Liver (tissue), 9 donors: ENCODE results near the gene SYT6. TPM values are rescaled to one million over a fixed set of nuclear protein-coding genes. Genes with fewer than 3 reads are reported as not detected.

Experiments
- DNase-seq: peaks from one replicate; pipeline ENCODE4 v3.0.0-alpha.2; 2017; ENCODE audit warnings: low spot score
- H3K27ac ChIP-seq, 2 donors: one replicate each; pipeline ENCODE4 v1.7.0; 2013; ENCODE audit warnings: inconsistent platforms in 2 of 2, low read length in 2 of 2, control low read depth in 1 of 2, low read depth in 1 of 2, mild to moderate bottlenecking in 1 of 2
- H3K27me3 ChIP-seq, 4 donors: one replicate each; pipeline versions ENCODE4 v1.6.1 to v1.7.0; 2013; ENCODE audit warnings: low read length in 3 of 4, inconsistent platforms in 1 of 4, mild to moderate bottlenecking in 1 of 4, moderate library complexity in 1 of 4; ENCODE audit not compliant: control insufficient read depth in 4 of 4, insufficient read depth in 4 of 4
- H3K36me3 ChIP-seq, 4 donors: one replicate each; pipeline versions ENCODE4 v1.6.1 to v1.7.0; 2013; ENCODE audit warnings: low read length in 3 of 4, mild to moderate bottlenecking in 3 of 4, low read depth in 1 of 4, moderate library complexity in 1 of 4; ENCODE audit not compliant: control insufficient read depth in 4 of 4, insufficient read depth in 3 of 4
- H3K4me1 ChIP-seq, 4 donors: one replicate each; pipeline versions ENCODE4 v1.6.1 to v1.7.0; 2013; ENCODE audit warnings: low read length in 3 of 4, mild to moderate bottlenecking in 3 of 4, moderate library complexity in 1 of 4; ENCODE audit not compliant: control insufficient read depth in 4 of 4, insufficient read depth in 4 of 4
- H3K4me3 ChIP-seq, 3 donors: one replicate each; pipeline versions ENCODE4 v1.6.1 to v1.7.0; 2013; ENCODE audit warnings: low read length in 3 of 3, control low read depth in 1 of 3, low read depth in 1 of 3, mild to moderate bottlenecking in 1 of 3
- H3K9ac ChIP-seq, 2 donors: one replicate each; pipeline ENCODE4 v1.7.0; 2013; ENCODE audit warnings: low read length in 2 of 2, mild to moderate bottlenecking in 2 of 2, moderate library complexity in 2 of 2, control low read depth in 1 of 2, low read depth in 1 of 2
- H3K9me3 ChIP-seq, 4 donors: one replicate each; pipeline versions ENCODE4 v1.6.1 to v1.7.0; 2013; ENCODE audit warnings: low read length in 3 of 4; ENCODE audit not compliant: control insufficient read depth in 4 of 4
- EGR1 ChIP-seq, 2 donors: IDR thresholded peaks; 2 replicates each; pipeline ENCODE4 v1.6.1; 2016 to 2018; ENCODE audit warnings: antibody characterized with exemption in 2 of 2, low read depth in 2 of 2
- FOXA2 ChIP-seq: IDR thresholded peaks from 2 replicates; pipeline ENCODE4 v1.6.1; 2016; ENCODE audit warnings: antibody characterized with exemption
- HNF4A ChIP-seq, 2 donors: conservative IDR thresholded peaks; 2 replicates each; pipeline ENCODE4 v1.6.1; 2016; ENCODE audit warnings: antibody characterized with exemption in 2 of 2, mild to moderate bottlenecking in 2 of 2
- HNF4G ChIP-seq: IDR thresholded peaks from 2 replicates; pipeline ENCODE4 v1.6.1; 2016; ENCODE audit warnings: antibody characterized with exemption
- MAX ChIP-seq: IDR thresholded peaks from 2 replicates; pipeline ENCODE4 v1.6.1; 2016; ENCODE audit warnings: antibody characterized with exemption
- NR2F2 ChIP-seq: IDR thresholded peaks from 2 replicates; pipeline ENCODE4 v1.6.1; 2016; ENCODE audit warnings: antibody characterized with exemption
- REST ChIP-seq: IDR thresholded peaks from 2 replicates; pipeline ENCODE4 v1.6.1; 2016; ENCODE audit warnings: antibody characterized with exemption, mild to moderate bottlenecking
- RXRA ChIP-seq, 2 donors: IDR thresholded peaks; 2 replicates each; pipeline ENCODE4 v1.6.1; 2017 to 2018; ENCODE audit warnings: antibody characterized with exemption in 2 of 2, mild to moderate bottlenecking in 1 of 2
- SP1 ChIP-seq: IDR thresholded peaks from 2 replicates; pipeline ENCODE4 v1.6.1; 2018; ENCODE audit warnings: antibody characterized with exemption, mild to moderate bottlenecking
- TAF1 ChIP-seq: conservative IDR thresholded peaks from 2 replicates; pipeline ENCODE4 v1.6.1; 2016; ENCODE audit warnings: antibody characterized with exemption, mild to moderate bottlenecking
- ZBTB33 ChIP-seq: IDR thresholded peaks from 2 replicates; pipeline ENCODE4 v1.6.1; 2016; ENCODE audit warnings: antibody characterized with exemption
- WGBS: extraction: QIAGEN DNeasy Blood & Tissue Kit; methylation state at CpG from one replicate; pipeline ENCODE4 v1.1.7; 2013; 5-methylcytosine and 5-hydroxymethylcytosine counted together
- polyA plus RNA-seq, 2 donors: library from polyadenylated mRNA; stranded (reverse) in 1 of 2; unstranded in 1 of 2; fragments of 200-250 nt in 1 of 2; fragments of >200 nt in 1 of 2; fragmentation: Nextera tagmentation in 1 of 2; extraction: Ambion mirVana in 1 of 2; gene quantifications; one replicate each; pipeline versions ENCODE4 v1.2.1 to v1.2.3, GENCODE V29; 2013 to 2015
- total RNA-seq, 2 donors: library from RNA; depleted of rRNA; stranded (reverse); fragments of >200 nt; gene quantifications; one replicate each; pipeline ENCODE4 v1.2.3, GENCODE V29; 2014
- donor health status: healthy.
- donor health status: healthy.
- donor health status: healthy.
- donor health status: healthy.
- donor health status: healthy.

Gene SYT6
- total and polyA plus RNA-seq, 4 donors: under 0.01 to 0.17 TPM; not detected in 2

GRCh38 chr1:114081437-114082303, 72.0 kb downstream of the SYT6 start:
- Histone ChIP-seq H3K27ac (no peak overlapping the region), H3K9ac (no peak overlapping the region), H3K27me3 (no peaks in the 10 kb centered on the region), H3K36me3 (no peaks in the 10 kb centered on the region), H3K4me3 (no peak overlapping the region), H3K4me1 (peaks cover 0 to 2% (median under 1%) of the 10 kb centered on the region in 4 donors), H3K9me3 (no peaks in the 10 kb centered on the region)
- 61% methylated on average over 17 of the region's 17 CpGs for WGBS
- no peak for TF ChIP-seq ZBTB33
- peak; percentile 80 for TF ChIP-seq NR2F2
- no peak for TF ChIP-seq HNF4G
- no peak for TF ChIP-seq HNF4A (conservative IDR thresholded peaks at IDR 0.05)
- peak; percentile 38 to 64 for TF ChIP-seq RXRA (IDR thresholded peaks at IDR 0.05)
- TF ChIP-seq REST: no peak
- TF ChIP-seq EGR1 (IDR thresholded peaks at IDR 0.05; ENCODE audit: low read depth in 2 of 2): no peak
- no peak for TF ChIP-seq FOXA2
- no peak for TF ChIP-seq MAX
- no peak for DNase-seq

- WGBS: 70% methylated on average over 13 of the region's 13 CpGs
- H3K27ac ChIP-seq: no peak overlapping the region
- no peak overlapping the region for H3K4me3 ChIP-seq
- TF ChIP-seq FOXA2 (no peak), NR2F2 (no peak), REST (no peak), TAF1 (no peak), SP1 (no peak)
- H3K4me1 ChIP-seq: peaks cover 0 to 2% (median under 1%) of the 10 kb centered on the region in 4 donors
- DNase-seq: no peak
- H3K36me3 ChIP-seq: no peaks in the 10 kb centered on the region
- no peaks in the 10 kb centered on the region for H3K9me3 ChIP-seq
- H3K9ac ChIP-seq: no peak overlapping the region
- H3K27me3 ChIP-seq: no peaks in the 10 kb centered on the region
These were observed 72.9 kb downstream of the SYT6 start for GRCh38 chr1:114080511-114081436.
